Measurements from ENCODE around the gene ADGRG3.

DNA sequence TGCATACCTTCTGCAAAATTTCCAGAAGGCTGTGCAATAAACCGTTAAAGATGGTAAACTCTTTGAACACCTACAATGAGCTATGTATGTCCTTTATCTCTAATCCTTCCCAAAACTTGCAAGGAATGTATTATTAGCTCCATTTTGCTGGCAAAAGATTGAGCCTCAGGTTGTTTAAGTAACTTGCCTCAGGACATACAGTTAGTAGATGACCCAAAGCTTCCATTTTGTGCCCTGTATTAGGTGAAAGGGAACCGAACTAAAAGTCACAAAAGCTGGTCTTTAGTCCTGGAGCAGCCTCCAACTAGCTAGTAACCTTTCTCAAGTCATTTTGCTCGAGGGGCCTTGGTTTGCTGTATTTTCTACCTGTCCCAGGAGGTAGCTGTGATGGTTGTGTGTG is 4.3 kb downstream of the ADGRG3 start:
- TF ChIP-seq, protein P1, sequence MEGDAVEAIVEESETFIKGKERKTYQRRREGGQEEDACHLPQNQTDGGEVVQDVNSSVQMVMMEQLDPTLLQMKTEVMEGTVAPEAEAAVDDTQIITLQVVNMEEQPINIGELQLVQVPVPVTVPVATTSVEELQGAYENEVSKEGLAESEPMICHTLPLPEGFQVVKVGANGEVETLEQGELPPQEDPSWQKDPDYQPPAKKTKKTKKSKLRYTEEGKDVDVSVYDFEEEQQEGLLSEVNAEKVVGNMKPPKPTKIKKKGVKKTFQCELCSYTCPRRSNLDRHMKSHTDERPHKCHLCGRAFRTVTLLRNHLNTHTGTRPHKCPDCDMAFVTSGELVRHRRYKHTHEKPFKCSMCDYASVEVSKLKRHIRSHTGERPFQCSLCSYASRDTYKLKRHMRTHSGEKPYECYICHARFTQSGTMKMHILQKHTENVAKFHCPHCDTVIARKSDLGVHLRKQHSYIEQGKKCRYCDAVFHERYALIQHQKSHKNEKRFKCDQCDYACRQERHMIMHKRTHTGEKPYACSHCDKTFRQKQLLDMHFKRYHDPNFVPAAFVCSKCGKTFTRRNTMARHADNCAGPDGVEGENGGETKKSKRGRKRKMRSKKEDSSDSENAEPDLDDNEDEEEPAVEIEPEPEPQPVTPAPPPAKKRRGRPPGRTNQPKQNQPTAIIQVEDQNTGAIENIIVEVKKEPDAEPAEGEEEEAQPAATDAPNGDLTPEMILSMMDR (IDR thresholded peaks at IDR 0.05): no peak
- TF ChIP-seq POLR2A (IDR thresholded peaks at IDR 0.05): no peak

All from stomach (tissue), 4 donors.